ENCODE data around the gene NXPE3. TPM values are rescaled to one million over a fixed set of nuclear protein-coding genes. Genes with fewer than 3 reads are reported as not detected.

The NXPE3 gene
- total and polyA plus RNA-seq, 2 of the 8 experiments (the other 6 are each of a cell fraction or from before 2014, with no cell fraction given), result 10.9 to 22.7 TPM

DNA sequence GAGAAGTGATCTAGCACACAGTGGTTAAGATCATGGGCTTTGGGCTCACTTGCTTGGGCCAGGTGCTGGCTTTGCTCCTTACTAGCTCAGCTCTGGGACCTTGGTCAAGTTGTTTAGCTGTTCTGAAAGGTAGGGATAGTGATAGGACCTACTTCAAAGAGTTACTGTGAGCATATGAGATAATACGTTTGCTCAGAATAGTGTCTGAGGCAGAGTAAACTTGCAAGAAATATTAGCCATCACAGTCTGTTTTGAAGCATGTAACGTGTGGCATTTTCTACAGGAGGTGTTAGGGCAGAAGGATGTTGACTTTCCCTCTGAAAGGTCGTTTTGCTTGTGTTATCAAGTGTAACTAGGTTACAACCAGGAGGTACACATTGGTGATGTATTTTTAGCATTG lies 35.8 kb downstream of the NXPE3 start:
- Histone ChIP-seq H3K14ac (ENCODE audit: insufficient read length) (no peak overlapping the region), H4K5ac (ENCODE audit: insufficient read length, low read depth, low read length) (no peak overlapping the region), H2BK120ac (replicated peaks; ENCODE audit: low read depth, low read length) (no peak overlapping the region), H3K79me1 (ENCODE audit: low read depth, low read length) (no peaks in the 10 kb centered on the region; the same call in 1 of the 2 replicates), H2BK5ac (ENCODE audit: low read depth, low read length) (no peak overlapping the region), H2BK12ac (ENCODE audit: low read depth, low read length) (no peak overlapping the region), H3K56ac (replicated peaks; ENCODE audit: insufficient read length, low read depth, low read length) (no peak overlapping the region), H3K4me2 (ENCODE audit: insufficient read depth in 1 of 2, low read depth in 2 of 2, low read length in 2 of 2) (no peak overlapping the region), H3K4ac (replicated peaks; ENCODE audit: insufficient read length, low read depth, low read length) (no peak overlapping the region), H3K27me3 (replicated peaks in 1 of 4; ENCODE audit: control insufficient read depth in 3 of 4, extremely low read depth in 1 of 4, insufficient read depth in 3 of 4, low read length in 3 of 4) (no peaks in the 10 kb centered on the region), H3K4me3 (ENCODE audit: extremely low read depth in 1 of 4, insufficient read depth in 2 of 4, low read depth in 3 of 4, low read length in 4 of 4) (no peak overlapping the region), H4K91ac (replicated peaks; ENCODE audit: insufficient read length, low read length) (no peak overlapping the region), H3K79me2 (ENCODE audit: control insufficient read depth in 1 of 2, insufficient read depth in 2 of 2, low read length in 2 of 2) (no peaks in the 10 kb centered on the region), H3K36me3 (ENCODE audit: control insufficient read depth in 2 of 4, insufficient read depth in 4 of 4, low read length in 3 of 4) (peaks cover 0 to 5% (median 0%) of the 10 kb centered on the region in 4 experiments; a peak in 1 of 8 replicates), H2AFZ (ENCODE audit: low read length) (no peak overlapping the region), H3K9me3 (ENCODE audit: insufficient read depth in 2 of 2, low read depth in 1 of 2, low read length in 1 of 2) (no peaks in the 10 kb centered on the region), H4K20me1 (replicated peaks in 1 of 2; ENCODE audit: control insufficient read depth in 1 of 2, insufficient read depth in 2 of 2, low read length in 2 of 2) (no peaks in the 10 kb centered on the region), H4K8ac (ENCODE audit: extremely low read depth, insufficient read depth, low read length) (no peak overlapping the region), H2AK5ac (ENCODE audit: low read depth, low read length) (no peak overlapping the region), H3K4me1 (replicated peaks in 1 of 4; ENCODE audit: control insufficient read depth in 3 of 4, insufficient read depth in 4 of 4, low read length in 3 of 4) (no peaks in the 10 kb centered on the region), H3K23me2 (ENCODE audit: low read depth, low read length) (no peaks in the 10 kb centered on the region), H2BK20ac (ENCODE audit: low read length) (no peak overlapping the region), H3K23ac (ENCODE audit: insufficient read length) (no peak overlapping the region), H3K18ac (ENCODE audit: extremely low read depth, low read length) (no peak overlapping the region), H3K27ac (ENCODE audit: low read depth, low read length) (no peak overlapping the region), H3K9ac (replicated peaks in 1 of 4; ENCODE audit: extremely low read depth in 1 of 4, low read depth in 3 of 4, low read length in 3 of 4) (no peak overlapping the region), H2BK15ac (ENCODE audit: low read length) (no peak overlapping the region)
- CTCF ChIA-PET (ENCODE audit: partially characterized antibody), result interaction anchor here (0.6 to 8.8 kb wide), 17 partner anchors 9 to 426 kb away, joined by 3 to 174 read pairs (median 5); partner anchors contain the start of gene NFKBIZ
- POLR2A ChIA-PET (ENCODE audit: partially characterized antibody), result interaction anchor here (2.6 kb wide), 1 partner anchor 35 kb away, joined by 14 read pairs; the partner anchor contains the start of gene NFKBIZ
- FAIRE-seq (no peak), DNase-seq (ENCODE audit: low read depth in 1 of 2, low spot score in 2 of 2) (no peak)
- 88% methylated on average over 3 of the region's 3 CpGs; no CpG with 5 or more reads in 1 of the 2 experiments for WGBS, 2 experiments (ENCODE audit: extremely low coverage in 1 of 2, insufficient coverage in 1 of 2, insufficient read length in 1 of 2, insufficient replicate concordance in 2 of 2, low coverage in 1 of 2, low lambda C conversion rate in 2 of 2, missing lambda C conversion rate in 1 of 2)
- TF ChIP-seq SP2 (IDR thresholded peaks at IDR 0.05; ENCODE audit: low read length), result no peak
- no peak for TF ChIP-seq TCF12 (IDR thresholded peaks at IDR 0.05; ENCODE audit: low read depth, low read length)
- no peak for TF ChIP-seq GTF2F1 (IDR thresholded peaks at IDR 0.05; ENCODE audit: borderline replicate concordance, low read depth, low read length)
- TF ChIP-seq, protein P1, sequence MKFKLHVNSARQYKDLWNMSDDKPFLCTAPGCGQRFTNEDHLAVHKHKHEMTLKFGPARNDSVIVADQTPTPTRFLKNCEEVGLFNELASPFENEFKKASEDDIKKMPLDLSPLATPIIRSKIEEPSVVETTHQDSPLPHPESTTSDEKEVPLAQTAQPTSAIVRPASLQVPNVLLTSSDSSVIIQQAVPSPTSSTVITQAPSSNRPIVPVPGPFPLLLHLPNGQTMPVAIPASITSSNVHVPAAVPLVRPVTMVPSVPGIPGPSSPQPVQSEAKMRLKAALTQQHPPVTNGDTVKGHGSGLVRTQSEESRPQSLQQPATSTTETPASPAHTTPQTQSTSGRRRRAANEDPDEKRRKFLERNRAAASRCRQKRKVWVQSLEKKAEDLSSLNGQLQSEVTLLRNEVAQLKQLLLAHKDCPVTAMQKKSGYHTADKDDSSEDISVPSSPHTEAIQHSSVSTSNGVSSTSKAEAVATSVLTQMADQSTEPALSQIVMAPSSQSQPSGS (IDR thresholded peaks at IDR 0.05; ENCODE audit: low read length), result no peak
- no peak for TF ChIP-seq TEAD4 (IDR thresholded peaks at IDR 0.05; ENCODE audit: low read depth, low read length)
- TF ChIP-seq RAD21 (IDR thresholded peaks at IDR 0.05 in 1 of 2, conservative IDR thresholded peaks at IDR 0.05 in 1 of 2; ENCODE audit: low read depth in 2 of 2, low read length in 2 of 2), result no peak
- no peak for TF ChIP-seq TAF1 (IDR thresholded peaks at IDR 0.05; ENCODE audit: low read depth, low read length)
- TF ChIP-seq RFX5 (IDR thresholded peaks at IDR 0.05; ENCODE audit: borderline replicate concordance, low read depth, low read length), result no peak
